DMS 273 (cell line): Measurements from ENCODE around the gene EBP.

Experiments
- DNase-seq: peaks from one replicate; lab custom pipeline; 2025; ENCODE audit not compliant: unreplicated experiment; lab: John Stamatoyannopoulos, UW

EBP gene

GRCh38 chrX:48521353-48522243 is at the start of gene EBP:
Gene EBP, plus strand, starts transcription at chrX:48521808. Its CDS starts 1,964 bp downstream, at chrX:48523772.
- peak; percentile 98 for DNase-seq

DNA sequence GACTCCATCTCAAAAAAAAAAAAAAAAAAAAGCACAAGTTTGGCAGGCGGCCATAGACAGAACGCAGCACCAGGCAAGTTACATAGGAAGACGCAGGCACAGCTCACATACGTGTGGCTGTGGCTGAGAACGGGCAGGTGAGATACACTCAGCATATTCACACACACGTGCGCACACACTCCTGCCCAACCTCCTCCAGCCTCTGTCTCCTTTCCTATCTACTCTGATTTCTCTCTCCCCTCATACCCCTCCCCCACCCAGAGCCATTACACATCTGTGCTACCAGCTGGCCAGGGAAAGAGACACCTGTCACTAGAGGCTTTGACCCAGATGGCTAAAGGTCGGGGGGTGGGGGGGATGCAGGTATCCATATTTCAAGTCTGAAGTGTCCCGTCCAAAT is 49.4 kb upstream of the EBP start:
- DNase-seq = peak; percentile 88

DNA sequence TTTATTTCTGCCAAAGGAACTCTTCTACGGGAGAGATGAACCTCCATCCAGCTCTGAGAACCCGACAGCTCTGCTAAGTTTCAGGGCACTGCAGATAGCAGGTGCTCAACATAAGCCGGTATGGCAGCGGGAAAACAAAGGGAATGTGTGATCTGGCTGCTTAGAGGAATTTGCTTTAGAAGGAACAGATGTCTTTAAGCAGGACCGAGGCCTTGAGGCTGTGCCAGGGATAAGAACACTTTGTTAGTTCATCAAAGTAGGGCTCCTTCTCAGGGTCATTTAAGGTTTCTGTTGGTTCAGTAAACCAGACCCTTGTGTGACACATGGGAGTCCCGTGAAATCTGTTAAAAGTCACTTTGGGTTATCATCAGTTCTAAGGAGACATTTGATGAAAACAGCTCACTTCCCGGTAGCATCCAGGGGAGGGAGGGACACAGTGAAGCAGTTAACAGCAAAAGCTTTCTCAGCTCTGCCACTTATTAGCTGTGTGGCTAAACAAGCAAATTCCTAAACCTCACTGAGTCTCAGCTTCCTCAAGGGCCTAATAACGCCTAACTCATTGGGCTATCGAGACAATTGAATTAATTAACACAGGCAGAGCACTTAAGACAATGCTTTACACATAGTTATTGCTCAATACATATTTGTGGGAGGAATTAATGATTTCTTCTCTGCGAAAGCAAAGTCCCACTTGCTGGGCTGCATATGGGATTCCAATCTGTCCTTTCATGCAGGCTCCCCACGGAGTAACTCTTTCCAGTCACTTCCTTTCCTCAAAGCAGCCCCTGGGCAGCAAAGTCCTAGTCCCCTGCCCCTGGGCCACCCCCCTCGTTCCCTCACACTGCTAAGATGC is 48.5 kb upstream of the EBP start:
- DNase-seq = peak; percentile 91

GRCh38 chrX:48473704-48473990 is 48.0 kb upstream of the EBP start:
- no peak for DNase-seq

DNA sequence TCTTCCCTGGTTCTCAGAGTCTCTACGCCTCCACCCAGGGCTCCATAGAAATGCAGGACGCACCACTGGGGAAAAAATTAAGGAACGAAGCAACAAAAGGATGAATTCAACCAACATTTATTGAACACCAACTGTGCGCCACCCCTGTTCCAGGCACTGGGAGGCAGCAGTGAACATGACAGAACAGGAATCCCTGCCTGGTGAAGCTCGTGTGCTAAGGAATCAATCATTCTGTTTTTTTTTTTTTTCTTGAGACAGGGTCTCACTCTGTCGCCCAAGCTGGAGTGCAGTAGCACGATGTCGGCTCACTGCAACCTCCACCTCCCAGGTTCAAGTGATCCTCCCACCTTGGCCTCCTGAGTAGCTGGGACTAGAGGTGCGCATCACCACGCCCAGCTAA is 47.5 kb upstream of the EBP start:
- peak; percentile 43 for DNase-seq

- no peak for DNase-seq
These were observed 47.0 kb upstream of the EBP start for GRCh38 chrX:48474581-48474980.

- no peak for DNase-seq
These were observed 46.3 kb upstream of the EBP start for GRCh38 chrX:48475296-48475695.

DNA sequence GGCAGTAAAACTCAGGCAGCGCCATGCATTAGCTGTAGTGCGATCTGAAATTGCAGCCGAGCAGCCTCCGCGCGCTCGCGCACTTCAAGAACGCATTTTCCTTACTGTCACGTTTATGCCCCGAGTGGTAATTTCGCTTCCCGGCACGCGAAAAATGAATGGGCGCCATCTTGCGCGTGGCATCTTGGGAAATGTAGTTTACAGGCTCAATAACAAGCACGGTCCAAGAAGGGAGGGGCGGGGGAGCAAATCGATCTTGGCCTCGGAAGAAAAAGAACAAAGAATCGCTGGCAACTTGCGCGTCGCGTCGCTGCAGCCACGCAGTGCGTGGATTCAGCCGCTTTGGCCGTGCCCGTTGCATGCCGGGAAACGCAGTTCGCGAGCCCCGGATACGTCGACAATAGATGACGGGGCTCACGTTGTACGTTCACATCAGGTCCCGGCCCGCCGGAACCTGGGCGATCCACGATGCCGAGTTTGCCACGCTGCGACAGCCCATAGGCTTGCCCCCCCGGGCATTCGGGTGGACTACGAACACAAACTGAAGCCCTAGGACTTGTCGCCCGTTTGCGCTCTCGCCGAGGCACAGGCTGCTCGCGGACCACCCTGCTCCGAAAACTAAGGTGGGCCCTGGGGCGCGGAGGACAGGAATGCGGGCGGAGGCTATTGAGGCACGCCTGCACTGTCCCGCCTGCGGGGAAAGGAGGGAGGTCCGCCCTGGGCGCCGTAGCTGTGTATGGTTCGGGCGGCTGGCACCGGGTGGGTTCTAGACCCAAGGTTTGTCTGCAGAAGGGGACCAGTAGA is 45.6 kb upstream of the EBP start, which contains the start of gene FTSJ1:
Gene FTSJ1, plus strand, starts transcription at position 426 of the 804 bp plus-strand sequence. CDS start 1,849 bp downstream, outside the sequence.
- peak; percentile 89 for DNase-seq

- no peak for DNase-seq
These were observed 44.7 kb upstream of the EBP start for GRCh38 chrX:48476919-48477318.

DNA sequence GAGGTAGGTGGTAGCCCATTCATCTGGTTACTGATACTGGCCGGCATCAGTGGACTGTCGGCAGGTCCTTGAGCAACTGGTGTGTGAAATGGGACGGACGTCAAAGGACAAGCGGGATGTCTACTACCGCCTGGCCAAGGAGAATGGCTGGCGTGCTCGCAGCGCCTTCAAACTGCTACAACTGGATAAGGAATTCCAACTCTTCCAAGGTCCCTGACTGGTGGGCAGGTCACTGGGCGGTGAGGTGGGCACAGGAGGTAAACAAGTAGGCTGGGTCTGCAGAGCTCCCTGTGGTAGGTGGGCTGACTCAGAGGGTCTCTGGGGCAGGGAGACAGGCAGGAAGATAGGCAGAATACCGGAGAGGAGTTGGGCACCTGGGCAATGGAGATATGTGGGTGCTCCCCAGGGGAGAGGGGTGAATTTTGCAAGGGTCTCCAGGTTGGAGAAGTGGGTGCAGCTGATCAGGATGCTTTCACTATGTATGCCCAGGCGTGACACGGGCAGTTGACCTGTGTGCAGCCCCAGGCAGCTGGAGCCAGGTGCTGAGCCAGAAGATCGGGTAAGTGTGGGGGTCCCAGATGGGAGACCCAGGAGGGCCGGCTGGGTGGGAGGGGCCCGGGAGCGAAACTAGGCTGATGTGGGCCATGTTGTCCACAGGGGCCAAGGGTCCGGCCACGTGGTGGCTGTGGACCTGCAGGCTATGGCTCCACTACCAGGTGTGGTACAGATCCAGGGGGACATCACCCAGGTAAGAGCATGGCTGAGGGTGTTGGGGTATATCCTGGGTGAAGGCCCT is 43.5 kb upstream of the EBP start:
- no peak for DNase-seq

- no peak for DNase-seq
These were observed 42.8 kb upstream of the EBP start for GRCh38 chrX:48478806-48479205.

GRCh38 chrX:48480142-48480541 is 41.5 kb upstream of the EBP start:
- DNase-seq = no peak

GRCh38 chrX:48480583-48480982 is 41.0 kb upstream of the EBP start:
- no peak for DNase-seq

GRCh38 chrX:48482526-48482925 is 39.1 kb upstream of the EBP start:
- DNase-seq = no peak

DNA sequence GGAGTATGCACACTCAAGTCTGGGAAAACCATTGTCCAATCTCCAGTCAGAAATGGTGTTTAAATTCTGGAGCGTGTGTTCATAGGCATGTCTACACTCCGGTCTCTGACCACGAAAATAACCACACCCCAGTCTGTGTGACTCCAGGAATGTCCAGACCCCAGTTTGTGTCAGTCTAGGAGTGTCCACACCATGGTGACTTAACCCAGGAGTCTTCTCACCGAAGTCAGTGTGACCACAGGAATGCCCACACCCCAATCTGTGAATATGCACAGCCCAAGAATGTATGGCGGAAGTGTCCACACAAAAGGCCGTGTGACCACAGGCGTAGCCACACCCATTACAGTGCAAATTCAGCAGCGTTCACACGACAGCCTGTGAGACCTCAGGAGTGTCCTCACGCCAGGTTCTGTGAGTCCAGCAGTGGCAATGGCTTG is 34.2 kb upstream of the EBP start:
- DNase-seq = no peak

DNA sequence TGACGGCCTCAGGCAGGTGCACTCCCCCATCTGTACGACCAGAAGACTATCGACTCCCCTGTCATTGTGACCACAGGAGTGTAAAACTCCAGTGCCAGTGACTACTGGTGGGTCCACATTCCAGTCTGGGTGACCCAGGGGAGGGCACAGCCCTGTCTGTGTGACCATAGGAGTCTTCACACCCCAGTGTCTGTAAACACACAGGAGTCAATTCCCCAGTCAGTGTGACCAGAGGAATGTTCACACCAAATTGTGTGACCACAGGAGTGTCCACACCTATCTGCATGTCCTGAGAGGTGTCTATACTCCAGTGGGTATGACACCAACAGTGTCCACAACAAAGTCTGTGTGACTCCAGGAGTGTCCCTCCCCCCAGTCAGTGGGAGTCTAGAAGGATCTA is 33.6 kb upstream of the EBP start:
- DNase-seq = no peak

GRCh38 chrX:48489296-48489695 is 32.3 kb upstream of the EBP start:
- no peak for DNase-seq

GRCh38 chrX:48489892-48490291 is 31.7 kb upstream of the EBP start:
- DNase-seq = no peak

DNA sequence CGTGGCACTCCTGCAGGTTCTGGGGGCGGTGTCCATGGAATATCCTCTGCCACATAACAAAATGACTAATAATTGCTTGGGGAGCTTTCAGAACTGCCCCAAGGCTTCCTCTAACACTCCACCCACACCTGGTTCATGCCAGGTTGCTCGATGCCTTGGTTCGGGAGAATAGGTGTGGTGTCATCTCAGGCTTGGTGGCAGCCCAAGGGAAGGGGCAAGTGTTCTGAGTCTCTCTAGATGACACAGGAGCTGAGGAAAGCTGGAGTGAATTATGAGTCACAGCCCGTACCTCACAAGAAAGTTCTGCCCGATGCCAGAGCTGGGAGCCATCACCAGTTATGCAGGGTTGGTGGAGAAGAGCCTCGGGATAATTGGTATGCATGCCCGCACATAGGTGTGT is 30.9 kb upstream of the EBP start:
- no peak for DNase-seq

DNA sequence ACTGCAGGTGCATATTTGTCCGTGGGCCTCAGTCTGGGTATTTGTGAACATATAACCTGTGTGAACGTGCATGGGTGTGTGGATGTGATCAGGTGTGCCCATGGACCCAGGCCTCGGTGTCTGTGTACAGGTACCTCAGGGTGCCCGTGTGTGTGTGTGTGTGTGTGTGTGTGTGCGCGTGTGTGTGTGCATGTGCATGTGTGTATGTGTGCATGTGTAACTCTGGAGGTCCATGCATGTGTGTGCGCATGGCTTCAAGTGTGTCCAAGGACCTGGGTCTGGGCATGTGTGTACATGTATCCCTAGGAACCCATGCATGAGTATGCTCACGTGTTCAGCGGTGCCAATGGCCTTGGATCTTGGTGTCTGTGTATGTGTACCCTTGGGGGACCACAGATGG is 29.8 kb upstream of the EBP start:
- no peak for DNase-seq
